HG03025 (cell line): ENCODE measurements around the gene WNT8B.

Experiments used
- ATAC-seq: cut with Tn5 transposase; IDR thresholded peaks from one replicate; pipeline ENCODE4 v1.9.1; 2021; ENCODE audit warnings: mild to moderate bottlenecking, moderate library complexity; ENCODE audit not compliant: unreplicated experiment, low FRiP score

WNT8B gene

DNA sequence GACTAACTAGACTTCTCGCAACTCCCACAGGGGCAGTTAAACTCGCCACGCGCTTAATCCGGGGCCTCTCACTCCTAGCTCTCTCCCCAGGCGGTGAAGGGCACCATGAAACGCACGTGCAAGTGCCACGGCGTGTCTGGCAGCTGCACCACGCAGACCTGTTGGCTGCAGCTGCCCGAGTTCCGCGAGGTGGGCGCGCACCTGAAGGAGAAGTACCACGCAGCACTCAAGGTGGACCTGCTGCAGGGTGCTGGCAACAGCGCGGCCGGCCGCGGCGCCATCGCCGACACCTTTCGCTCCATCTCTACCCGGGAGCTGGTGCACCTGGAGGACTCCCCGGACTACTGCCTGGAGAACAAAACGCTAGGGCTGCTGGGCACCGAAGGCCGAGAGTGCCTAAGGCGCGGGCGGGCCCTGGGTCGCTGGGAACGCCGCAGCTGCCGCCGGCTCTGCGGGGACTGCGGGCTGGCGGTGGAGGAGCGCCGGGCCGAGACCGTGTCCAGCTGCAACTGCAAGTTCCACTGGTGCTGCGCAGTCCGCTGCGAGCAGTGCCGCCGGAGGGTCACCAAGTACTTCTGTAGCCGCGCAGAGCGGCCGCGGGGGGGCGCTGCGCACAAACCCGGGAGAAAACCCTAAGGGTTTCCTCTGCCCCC lies 19.5 kb downstream of the WNT8B start:
- no peak for ATAC-seq

DNA sequence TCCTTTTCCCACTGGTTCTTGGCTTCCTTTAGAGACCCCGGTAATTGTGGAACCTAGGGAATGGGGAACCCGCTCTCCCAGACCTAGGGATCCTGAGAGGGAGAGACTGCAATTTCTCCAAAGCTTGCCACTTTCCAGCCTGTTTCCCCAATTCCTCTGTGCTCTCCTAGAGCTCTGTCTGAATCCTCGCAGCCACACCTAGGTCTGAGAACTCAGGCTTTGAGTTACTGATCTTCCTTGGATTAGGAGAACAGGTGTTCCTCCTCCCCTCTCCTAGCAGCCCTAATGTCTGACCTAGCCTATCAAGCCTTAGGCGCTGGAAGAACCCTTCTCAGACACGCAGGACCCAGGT lies 20.0 kb downstream of the WNT8B start:
- ATAC-seq = no peak

DNA sequence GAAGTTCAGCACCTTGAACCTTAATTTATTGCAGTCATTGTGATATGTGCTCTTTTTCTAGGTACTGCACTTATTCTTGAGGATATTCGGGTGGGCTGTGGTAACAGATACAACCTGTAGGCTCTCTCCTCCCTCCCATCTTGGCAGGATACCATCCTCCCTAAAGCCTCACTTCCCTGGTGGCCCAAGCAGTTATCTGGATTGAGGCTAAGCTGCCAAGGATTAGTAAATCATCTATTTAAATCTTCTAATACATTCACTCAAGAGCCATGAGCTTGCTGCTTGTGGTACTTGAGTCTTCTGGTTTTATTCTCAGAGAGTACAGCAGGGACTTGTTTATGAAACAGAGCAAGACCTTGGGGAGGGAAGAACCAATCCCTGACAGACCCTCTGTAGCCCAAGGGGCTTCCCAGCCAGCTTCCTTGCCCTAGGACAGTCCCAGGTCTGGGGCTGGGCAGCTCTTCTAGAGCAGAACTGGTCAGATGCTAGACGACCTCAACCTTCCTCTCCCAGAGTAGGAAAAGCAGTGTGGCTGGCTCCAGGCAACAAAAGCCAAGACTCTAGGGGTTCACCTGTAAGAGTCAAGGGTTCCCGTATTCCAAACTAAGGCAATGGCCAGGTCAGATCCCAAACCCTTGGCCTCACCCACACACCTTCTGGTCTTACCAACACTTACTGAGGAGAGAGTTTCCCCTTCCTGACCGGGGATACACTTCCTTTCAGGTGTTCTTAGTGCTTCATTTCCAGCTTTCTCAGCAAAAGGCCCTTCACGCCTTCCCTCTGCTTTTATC lies 21.3 kb downstream of the WNT8B start:
- no peak for ATAC-seq

DNA sequence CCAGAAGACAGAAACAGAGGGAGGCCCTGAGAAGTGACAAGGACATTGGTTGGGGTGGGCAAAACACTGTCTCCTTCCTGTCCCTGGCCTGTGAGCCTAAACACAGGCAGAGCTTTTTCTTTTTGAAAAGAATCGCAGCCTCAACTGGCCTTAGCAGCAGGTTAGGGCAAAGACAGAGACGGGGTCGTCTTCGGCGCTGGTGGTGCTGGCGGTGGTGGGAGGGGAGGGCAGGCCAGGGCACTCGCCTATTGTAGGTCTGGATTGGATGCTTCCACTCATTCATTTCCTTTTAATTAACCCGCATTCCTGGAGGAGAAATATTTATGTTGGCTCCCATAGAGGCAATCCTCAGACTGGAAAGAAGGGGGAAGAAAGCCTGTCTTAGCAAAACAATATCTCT lies 22.6 kb downstream of the WNT8B start:
- ATAC-seq = no peak

DNA sequence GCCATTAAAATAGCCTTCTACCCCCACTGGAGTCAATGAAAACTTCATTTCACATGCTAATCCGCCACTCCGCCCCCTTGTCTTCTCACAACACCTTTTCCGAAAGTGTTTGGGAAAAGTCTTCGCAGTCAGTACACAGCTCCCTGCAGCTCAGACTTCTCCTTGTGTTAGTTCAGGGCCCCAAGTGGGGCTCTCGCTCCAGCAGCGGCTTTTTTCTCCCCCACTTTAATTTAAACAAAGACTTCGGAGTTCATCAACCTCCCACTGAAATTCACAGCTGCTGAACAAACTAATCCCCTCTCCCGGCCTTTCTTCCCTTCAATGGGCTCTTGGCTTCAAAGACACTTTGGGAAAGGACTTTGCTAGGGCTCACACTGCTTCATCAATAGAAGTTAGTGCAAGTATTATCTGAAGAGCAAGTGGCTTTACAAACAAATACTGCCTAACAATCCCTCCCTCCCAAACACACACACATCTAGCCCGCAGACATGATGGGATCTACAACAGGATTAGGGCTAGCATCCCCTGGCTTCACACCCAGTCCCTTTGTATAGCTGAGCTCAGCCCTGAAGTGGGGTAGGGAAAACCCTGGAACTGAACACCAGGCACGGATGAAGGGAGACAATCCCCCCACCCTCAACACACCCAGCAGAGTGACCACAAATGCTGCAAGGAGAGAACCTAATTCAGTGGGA lies 23.1 kb downstream of the WNT8B start:
- no peak for ATAC-seq

DNA sequence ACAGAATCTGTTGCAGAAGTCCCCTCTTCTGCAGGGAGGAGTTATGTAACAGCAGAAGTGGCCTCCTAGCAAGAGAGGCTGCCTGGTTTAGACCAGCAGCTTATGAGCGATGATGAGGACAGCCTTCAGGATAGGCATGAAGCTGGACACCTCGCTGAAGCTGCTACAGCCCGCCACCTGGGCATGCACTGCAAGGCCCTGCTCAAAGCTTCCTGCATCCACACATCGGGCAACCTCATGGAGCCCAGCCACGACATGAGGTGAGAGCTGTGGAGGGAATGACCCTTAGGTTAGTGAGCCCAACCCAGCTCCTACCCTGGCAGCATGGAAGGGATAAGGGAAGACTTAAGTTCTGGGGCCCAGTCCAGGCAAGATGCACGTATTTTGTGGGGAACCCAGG lies 24.7 kb downstream of the WNT8B start:
- no peak for ATAC-seq

DNA sequence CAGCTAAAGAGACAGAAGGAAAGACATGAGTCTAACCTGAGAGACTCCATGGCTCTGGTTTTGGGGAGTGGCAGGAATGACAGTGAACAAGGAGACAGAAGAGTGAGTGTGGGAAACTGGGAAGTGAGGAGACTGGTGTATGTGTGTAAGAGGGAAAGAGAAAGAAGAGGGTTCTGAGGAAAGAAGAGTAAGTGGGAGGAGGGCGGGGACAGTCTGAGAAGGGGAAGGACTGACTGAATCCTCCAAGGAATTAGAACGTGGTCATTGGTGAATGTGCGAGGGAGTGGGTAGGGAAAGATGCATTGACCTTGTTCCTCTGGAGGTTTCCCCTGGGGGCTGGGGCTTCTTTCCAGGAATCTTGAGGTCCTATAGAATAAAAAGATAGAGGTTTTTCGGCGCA lies 26.6 kb downstream of the WNT8B start:
- no peak for ATAC-seq

DNA sequence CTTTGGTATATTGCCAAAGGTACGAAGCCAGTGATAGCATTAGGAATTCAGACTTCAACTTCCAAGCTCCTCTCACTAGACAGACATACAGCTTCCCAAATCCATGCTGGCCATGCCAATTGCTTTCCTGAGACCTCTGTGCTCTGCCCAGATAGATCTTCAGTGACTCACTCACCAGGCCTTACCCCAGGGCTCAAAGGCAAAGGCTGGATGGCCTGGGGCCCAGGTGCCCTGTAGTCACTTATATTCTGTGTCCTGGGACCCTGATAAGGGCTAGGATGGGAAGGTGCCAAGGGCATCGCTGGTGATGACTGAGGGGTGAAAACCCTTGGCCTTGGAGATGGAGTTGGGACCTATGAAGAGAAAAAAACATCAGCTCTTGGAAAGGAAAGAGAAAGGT lies 27.7 kb downstream of the WNT8B start:
- ATAC-seq = no peak

DNA sequence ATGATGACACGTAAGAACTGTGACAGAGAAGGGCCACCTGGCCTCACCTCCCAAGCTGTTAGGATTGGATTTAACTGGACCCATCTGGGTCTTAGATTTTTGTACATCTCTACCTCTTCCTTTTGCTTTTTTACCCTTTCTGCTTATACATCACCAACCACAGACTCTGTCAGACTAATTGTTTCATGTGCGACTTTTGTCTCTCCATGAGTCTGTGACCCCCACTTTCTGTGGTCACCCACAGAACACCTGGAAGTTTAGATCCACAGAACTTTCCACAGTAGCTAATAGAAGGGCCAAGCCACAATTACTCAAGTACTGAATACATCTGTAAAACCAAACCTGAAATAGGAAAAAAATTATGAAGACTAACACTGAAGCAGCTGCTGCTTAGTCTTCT lies 33.8 kb downstream of the WNT8B start:
- no peak for ATAC-seq

DNA sequence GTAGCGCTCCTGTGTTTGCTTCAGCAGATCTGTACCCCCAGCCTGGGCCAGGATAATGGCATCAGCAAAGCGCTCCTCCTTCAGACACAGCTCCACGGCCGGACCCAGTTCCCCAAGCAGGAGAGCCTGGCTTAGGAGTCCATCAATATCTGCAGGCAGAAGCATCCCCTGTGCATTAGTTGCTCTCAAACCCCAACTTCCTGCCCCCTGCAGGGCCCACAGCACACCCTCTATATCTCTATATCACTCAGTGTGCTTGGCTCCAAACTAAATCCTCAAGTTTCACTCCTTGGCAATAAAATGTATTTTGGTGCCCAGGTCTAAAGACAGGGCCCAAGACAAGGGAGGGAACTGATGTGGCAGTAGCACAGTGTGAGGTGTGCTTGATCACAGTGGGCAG lies 35.2 kb downstream of the WNT8B start:
- ATAC-seq = no peak

DNA sequence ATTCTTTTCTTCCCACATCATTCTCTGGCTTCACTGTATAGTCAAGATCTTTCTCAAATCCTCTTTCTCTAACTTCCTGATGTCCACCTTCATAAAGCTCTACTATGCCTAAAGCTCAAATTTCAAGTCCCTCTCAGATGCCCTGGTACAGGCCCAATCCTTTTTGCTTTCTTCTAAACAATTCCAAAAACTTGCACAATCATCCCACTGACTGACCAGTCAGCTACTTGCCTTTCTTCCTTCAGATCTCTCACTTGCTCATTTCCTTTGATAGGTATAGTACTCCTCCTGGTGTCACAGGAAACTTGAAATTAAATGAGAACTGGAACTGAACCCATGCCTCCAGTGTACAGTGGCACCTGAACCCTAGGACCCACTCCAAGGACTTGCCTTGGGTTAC lies 38.6 kb downstream of the WNT8B start:
- ATAC-seq = no peak

DNA sequence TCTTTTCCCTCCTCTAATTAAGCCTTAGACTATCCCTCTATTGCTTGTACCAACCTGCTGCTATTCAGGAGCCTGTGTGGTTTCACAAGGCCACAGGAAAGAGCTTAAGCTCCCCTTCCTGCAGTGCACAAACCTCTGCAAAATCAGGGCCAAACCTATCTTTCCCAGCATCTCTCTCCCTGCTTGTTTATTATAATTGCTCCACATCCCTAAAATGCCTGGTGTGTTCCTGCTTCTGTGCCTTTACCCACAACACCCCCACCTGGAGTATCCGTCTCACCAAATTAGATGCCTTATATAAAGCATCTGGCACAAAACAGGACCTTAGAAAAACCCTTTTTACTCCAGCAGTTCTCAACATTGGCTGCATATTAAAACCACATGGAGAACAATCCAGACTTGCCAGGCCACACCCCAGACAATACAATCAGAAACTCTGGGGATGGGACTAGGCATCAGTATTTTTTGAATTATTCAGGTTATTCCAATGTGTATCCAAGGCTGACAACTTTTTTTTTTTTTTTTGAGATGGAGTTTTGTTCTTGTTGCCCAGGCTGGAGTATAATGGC lies 40.2 kb downstream of the WNT8B start:
- ATAC-seq = no peak

DNA sequence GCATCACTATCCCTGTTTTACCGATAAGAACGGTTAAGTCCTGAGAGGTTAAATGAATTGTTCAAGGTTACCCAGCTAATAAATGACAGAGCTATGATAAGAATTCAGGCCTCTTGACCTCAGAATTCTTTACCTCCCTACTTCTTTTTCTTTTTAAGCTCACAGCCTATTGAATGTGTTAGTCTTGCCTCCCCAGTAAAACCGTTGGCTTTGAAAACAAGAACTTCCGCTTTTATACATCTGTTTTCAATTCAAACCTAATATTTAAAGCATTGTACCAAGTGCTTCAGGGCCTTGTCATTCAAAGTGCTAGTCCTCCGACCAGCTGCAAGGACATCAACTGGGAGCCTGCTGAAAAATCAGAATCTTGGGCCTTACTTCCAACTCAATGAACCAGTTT lies 41.3 kb downstream of the WNT8B start:
- ATAC-seq = no peak

DNA sequence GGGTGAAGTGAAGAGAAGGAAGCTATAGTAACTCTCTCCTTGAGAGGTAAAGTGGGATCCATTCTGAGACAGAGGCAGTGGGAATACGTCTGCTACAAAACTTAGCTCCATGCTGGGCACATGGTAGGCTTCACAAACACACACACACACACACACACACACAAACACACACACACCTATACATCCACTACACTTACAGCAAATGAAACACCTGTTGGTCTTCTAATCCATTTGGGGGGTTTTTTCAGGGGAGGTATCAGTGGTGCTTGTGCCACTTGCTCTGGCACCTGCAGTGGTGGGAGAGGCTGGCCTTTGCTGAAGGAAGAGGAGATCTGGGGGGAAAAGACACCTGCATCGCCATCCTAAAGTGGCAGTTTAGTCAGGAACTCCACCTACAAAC lies 42.4 kb downstream of the WNT8B start:
- no peak for ATAC-seq

DNA sequence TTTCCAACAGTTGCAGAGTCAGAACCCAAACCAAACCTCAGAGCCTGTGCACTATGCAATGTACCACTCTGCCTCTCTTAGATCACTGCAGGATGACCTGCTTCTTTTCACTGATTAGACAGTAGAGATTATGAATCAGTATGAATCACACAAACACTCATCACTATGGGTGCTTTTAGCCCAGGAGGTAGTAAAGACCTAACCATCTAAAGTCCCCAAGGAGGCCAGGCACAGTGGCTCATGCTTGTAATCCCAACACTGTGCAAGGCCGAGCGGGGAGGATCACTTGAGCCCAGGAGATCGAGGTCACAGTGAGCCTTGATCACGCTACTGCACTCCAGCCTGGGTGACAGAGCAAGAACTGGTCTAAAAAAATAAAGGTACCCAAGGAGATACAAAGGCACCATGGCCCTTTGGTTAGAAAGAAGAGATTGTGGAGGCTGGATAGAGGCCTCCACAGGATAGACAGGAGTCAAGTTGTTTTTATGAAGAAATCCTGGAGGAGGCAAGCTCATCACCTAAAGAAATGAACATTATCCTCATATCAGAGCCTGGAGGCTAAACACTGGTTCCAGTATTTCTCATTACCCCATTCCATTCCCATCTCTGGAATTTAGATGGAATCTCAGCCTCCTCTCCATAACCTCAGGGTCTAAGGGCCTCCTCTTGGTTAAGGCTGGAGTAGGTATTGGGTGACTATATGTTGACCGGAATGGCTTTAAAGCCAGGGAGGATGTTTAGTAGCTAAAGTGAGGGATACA lies 44.0 kb downstream of the WNT8B start:
- no peak for ATAC-seq

DNA sequence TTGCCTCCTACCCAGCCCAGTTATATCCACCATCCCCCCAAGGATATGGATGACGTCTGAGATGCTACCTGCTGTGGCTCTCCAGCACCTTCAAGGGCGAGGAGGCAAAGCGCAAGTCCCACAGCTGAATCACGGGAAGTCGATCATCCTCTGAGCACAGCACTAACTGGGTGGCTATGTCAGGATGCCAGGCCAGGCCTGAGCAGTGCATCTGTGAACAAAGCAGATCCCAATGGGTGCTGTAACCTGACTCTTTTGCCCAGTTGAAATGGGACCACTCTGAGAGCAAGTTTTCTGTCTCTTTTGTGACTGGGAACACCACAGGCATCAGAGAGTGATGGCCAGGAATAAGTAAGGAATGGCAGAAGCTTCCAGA lies 44.5 kb downstream of the WNT8B start:
- ATAC-seq = no peak

DNA sequence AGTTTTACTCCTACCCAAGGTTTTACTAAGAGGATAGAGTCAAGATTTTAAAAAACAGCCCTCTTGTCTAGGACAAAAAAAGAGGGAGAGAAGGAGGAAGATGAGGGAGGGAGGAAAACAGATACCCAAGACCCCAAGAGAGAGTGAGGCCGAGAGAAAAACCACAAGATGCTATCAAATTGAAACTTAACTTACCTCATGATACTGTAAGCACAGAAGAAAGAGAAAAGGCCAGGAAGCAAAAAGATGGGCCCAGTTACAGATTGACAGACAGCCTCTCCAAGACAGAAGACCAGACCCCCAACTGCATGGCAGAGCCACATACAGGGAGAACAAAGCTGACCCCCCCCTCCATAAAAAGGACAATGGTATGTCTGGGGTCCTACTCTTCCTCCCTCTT lies 45.5 kb downstream of the WNT8B start:
- ATAC-seq = no peak

DNA sequence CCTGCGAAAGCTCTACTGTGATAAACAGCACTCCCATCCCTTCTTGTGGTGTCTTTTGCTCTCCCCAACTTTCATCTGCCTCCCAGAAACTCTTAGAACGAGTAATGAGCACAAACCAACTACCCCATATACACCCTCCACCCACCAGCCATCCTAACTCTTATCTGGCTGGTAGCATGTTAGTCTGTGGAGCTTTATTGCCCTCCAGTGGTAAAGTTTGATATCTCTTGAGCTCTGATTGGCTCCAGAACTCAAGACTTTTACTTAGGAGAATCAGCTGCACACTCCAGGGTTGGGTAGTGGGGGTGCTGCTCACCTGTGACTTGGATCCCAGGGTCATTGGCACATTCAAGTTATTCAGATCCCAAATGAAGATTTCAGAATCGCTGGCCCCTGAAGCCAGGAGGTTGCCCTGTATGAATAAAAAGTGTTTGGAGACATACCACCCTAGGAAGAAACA lies 45.9 kb downstream of the WNT8B start:
- ATAC-seq = no peak

DNA sequence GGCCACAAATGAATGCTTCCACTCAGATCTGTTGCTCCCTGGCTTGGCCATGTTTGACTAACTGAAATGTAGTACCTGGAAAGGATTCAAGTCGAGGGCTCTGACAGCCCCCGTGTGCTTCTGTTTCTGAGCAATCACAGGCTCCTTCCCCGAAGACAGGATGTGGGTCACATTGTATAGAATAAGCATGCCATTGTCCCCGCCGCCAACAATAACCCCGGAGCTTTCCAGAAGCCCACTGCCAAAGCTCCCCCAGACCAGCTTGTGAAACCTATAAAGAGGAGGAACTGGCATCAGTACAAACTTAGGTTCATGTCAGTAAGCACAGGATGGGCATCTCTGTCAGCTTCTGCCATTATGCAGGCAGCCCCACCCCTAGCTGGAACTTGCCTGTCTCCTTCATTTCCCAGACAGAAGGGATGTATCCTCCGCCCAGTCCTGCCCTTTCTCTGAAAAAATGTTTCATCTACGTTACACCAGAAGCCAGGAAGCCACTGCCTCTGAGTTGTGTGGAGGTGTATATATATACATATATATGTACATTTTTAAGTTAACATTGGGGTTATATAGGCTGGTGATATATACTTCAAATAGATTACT lies 46.5 kb downstream of the WNT8B start:
- ATAC-seq = no peak

DNA sequence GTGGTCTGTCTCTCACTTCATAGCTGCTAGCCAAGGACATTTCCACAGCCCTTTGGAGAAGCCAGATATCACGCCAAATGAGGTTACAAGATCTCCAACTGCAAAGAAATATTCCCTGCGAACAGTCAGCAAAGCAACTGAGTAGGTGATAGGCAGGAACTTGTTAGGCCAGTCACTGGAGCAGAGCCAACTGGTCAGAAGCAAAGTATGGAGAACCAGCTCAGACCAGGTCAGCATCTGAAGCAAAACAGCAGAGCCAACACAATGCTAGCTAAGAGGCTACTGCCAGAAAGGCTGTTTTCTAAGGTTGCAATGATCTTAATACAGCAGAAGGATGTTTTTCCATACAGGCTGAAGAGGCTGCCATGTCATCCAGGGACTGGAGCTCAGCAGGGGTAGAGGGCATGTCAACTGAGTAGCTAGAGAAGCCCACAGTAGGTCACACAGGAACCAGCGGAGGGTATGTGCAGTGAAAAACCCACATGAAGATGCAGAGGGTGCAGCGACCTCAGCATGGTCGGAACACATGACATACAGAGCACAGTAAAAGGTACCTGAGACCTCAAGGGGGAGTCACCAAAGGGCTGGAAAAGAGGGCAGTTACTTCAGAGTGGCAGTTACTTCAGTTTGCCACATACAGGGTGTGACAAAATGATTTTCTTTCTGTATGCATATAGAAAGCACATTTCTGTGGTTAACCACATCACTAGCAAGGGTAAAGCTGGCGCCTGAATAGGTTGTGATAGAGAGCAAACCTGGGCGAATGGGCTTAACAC lies 47.9 kb downstream of the WNT8B start:
- ATAC-seq = no peak
